Caco-2 (cell line): ENCODE results near the gene ACAD11. TPM values are rescaled to one million over a fixed set of nuclear protein-coding genes. Genes with fewer than 3 reads are reported as not detected.

Experiments
- BruUV-seq: library from RNA; stranded (reverse); fragments of 400-500 nt; replicated peaks from 2 replicates; lab custom pipeline; 2021; lab: Mats Ljungman, UMichigan
- CTCF ChIA-PET: fragments of 300-600 bp; sonication (Branson Sonifier 250); formaldehyde crosslinking; loops from one replicate; lab custom pipeline; 2022; ENCODE audit warnings: antibody characterized with exemption; lab: Charles Lee
- POLR2A ChIA-PET: fragments of 300-600 bp; sonication (Branson Sonifier 250); formaldehyde crosslinking; loops from one replicate; lab custom pipeline; 2022; ENCODE audit warnings: antibody characterized with exemption; lab: Charles Lee
- DNase-seq, 2 experiments: peaks; one replicate each; pipeline versions ENCODE4 v3.0.0 to v3.0.0-alpha.2; 2020 to 2022
- H3K27me3 ChIP-seq: replicated peaks from 2 replicates; pipeline ENCODE4 v1.6.0; 2011; ENCODE audit warnings: low read length; ENCODE audit not compliant: control insufficient read depth, insufficient read depth
- H3K36me3 ChIP-seq: 2 replicates; pipeline ENCODE4 v1.5.1; 2011; ENCODE audit warnings: low read length; ENCODE audit not compliant: control insufficient read depth, insufficient read depth
- H3K4me1 ChIP-seq: fragments of 250-450 bp; sonication (Bioruptor Pico); 2 replicates; pipeline ENCODE4 v1.5.1; 2020; ENCODE audit warnings: mild to moderate bottlenecking
- H3K4me3 ChIP-seq: 2 replicates; pipeline ENCODE4 v1.5.1; 2011; ENCODE audit warnings: low read depth, mild to moderate bottlenecking, control low read depth, low read length
- H3K9me3 ChIP-seq: fragments of 250-450 bp; sonication (Bioruptor Pico); 2 replicates; pipeline ENCODE4 v1.5.1; 2020; ENCODE audit warnings: mild to moderate bottlenecking, moderate library complexity
- H3K27ac Mint-ChIP-seq: one replicate; pipeline ENCODE4 v1.8.0; 2022; ENCODE audit warnings: mixed read lengths; ENCODE audit not compliant: unreplicated experiment
- H3K27me3 Mint-ChIP-seq: one replicate; pipeline ENCODE4 v1.8.0; 2022; ENCODE audit warnings: mixed read lengths; ENCODE audit not compliant: insufficient read depth, unreplicated experiment
- H3K36me3 Mint-ChIP-seq: one replicate; pipeline ENCODE4 v1.8.0; 2022; ENCODE audit warnings: mild to moderate bottlenecking, mixed read lengths; ENCODE audit not compliant: insufficient read depth, unreplicated experiment
- H3K4me1 Mint-ChIP-seq: one replicate; pipeline ENCODE4 v1.8.0; 2022; ENCODE audit warnings: low read depth, mixed read lengths; ENCODE audit not compliant: unreplicated experiment
- H3K4me3 Mint-ChIP-seq: one replicate; pipeline ENCODE4 v1.8.0; 2022; ENCODE audit warnings: mild to moderate bottlenecking, moderate library complexity, mixed read lengths; ENCODE audit not compliant: unreplicated experiment
- H3K9me3 Mint-ChIP-seq: one replicate; pipeline ENCODE4 v1.8.0; 2022; ENCODE audit warnings: mixed read lengths; ENCODE audit not compliant: unreplicated experiment
- intact Hi-C: fragments of 100-400 bp; cut with micrococcal nuclease; formaldehyde crosslinking; loops from one replicate; pipeline ENCODE4 v1.10.0; 2022; ENCODE audit not compliant: unreplicated experiment
- total RNA-seq: library from RNA; stranded (reverse); gene quantifications from 2 replicates; pipeline ENCODE4 v1.2.3, GENCODE V29; 2022
- TF ChIP-seq, protein P1 (sequence below), 2 experiments: fragments of 200-600 bp in 1 of 2; IDR thresholded peaks; 1 replicate in 1 of 2; 2 replicates in 1 of 2; pipeline versions ENCODE4 v1.5.1 to v1.8.0; 2011 to 2022; ENCODE audit warnings: antibody characterized with exemption in 1 of 2, control low read depth in 1 of 2, inconsistent platforms in 1 of 2, low read depth in 1 of 2, low read length in 1 of 2, mild to moderate bottlenecking in 1 of 2, moderate library complexity in 1 of 2; ENCODE audit not compliant: insufficient read depth in 1 of 2, severe bottlenecking in 1 of 2, unreplicated experiment in 1 of 2

The ACAD11 gene
- total RNA-seq, 1 experiment from 2014 or later = 33.0 TPM

GRCh38 chr3:132537297-132537696 is 122.3 kb downstream of the ACAD11 start:
- Mint-ChIP-seq H3K36me3 (peaks cover 7% of the 10 kb centered on the region), H3K9me3 (no peaks in the 10 kb centered on the region), H3K27ac (no peak overlapping the region), H3K4me3 (no peak overlapping the region), H3K27me3 (no peaks in the 10 kb centered on the region), H3K4me1 (peaks cover under 1% of the 10 kb centered on the region)
- DNase-seq = no peak
- TF ChIP-seq, protein P1, sequence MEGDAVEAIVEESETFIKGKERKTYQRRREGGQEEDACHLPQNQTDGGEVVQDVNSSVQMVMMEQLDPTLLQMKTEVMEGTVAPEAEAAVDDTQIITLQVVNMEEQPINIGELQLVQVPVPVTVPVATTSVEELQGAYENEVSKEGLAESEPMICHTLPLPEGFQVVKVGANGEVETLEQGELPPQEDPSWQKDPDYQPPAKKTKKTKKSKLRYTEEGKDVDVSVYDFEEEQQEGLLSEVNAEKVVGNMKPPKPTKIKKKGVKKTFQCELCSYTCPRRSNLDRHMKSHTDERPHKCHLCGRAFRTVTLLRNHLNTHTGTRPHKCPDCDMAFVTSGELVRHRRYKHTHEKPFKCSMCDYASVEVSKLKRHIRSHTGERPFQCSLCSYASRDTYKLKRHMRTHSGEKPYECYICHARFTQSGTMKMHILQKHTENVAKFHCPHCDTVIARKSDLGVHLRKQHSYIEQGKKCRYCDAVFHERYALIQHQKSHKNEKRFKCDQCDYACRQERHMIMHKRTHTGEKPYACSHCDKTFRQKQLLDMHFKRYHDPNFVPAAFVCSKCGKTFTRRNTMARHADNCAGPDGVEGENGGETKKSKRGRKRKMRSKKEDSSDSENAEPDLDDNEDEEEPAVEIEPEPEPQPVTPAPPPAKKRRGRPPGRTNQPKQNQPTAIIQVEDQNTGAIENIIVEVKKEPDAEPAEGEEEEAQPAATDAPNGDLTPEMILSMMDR (IDR thresholded peaks at IDR 0.05; ENCODE audit: insufficient read depth in 1 of 2, low read depth in 1 of 2, low read length in 1 of 2, severe bottlenecking in 1 of 2, unreplicated experiment in 1 of 2) = no peak
- no peaks in the 10 kb centered on the region; the same call in 1 of the 2 replicates for H3K36me3 ChIP-seq
- intact Hi-C loops = loop anchor here (10.0 kb wide), 1 partner anchor 848 kb away; no protein-coding TSS in a partner anchor
- CTCF ChIA-PET = no interaction called here
- H3K4me1 ChIP-seq = no peaks in the 10 kb centered on the region; the same call in 1 of the 2 replicates
- no peaks in the 10 kb centered on the region for H3K27me3 ChIP-seq
- H3K9me3 ChIP-seq = no peaks in the 10 kb centered on the region
- H3K4me3 ChIP-seq = no peak overlapping the region
- no TSS peak for BruUV-seq
- POLR2A ChIA-PET = no interaction called here

DNA sequence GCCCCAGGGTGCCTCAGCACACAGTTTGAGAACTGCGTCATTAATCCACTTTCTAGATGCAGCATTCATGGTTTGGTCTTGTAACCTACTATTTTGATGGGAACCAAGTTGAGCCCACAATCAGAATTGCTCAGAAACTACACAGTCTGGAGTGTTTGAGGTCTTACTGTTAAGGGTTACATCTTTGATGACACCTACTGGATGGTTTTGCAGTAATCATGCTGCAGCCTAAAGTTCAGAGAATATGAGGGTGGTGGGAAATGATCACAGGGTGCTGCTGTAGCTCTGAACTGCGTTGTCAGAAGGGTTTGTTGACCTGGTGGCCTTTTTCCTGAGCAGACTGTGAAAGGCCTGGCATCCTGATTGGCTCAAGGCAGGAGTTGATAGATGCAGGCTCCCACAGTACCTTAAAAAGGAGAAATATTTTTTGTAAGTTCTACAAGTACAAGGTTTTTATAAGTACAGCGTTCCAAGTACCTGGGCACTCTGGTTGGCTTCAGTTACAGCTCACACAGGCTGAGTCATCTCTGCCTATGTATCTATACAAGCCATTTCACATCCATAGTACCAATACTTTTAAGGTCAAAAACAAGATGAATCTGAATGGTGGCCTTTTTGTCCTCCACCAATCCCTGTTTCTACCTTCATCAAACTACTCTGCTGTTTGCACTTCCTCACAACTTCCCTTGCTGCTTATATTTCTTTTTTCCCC is 123.0 kb downstream of the ACAD11 start:
- Histone ChIP-seq H3K4me1 (no peaks in the 10 kb centered on the region), H3K9me3 (no peaks in the 10 kb centered on the region), H3K4me3 (no peak overlapping the region), H3K27me3 (no peaks in the 10 kb centered on the region), H3K36me3 (no peaks in the 10 kb centered on the region; the same call in 1 of the 2 replicates)
- DNase-seq = no peak
- Mint-ChIP-seq H3K27me3 (no peaks in the 10 kb centered on the region), H3K4me1 (no peaks in the 10 kb centered on the region), H3K4me3 (no peak overlapping the region), H3K27ac (no peak overlapping the region), H3K9me3 (no peaks in the 10 kb centered on the region), H3K36me3 (peaks cover 7% of the 10 kb centered on the region)
- ChIA-PET POLR2A (no interaction called here), CTCF (interaction anchor here (0.8 to 1.0 kb wide), 3 partner anchors 9 to 106 kb away, joined by 3 to 14 read pairs (median 3); no protein-coding TSS in a partner anchor)
- intact Hi-C loops = loop anchor here (1.0 to 10.0 kb wide), 2 partner anchors 106 to 848 kb away; no protein-coding TSS in a partner anchor
- no TSS peak for BruUV-seq
- TF ChIP-seq, protein P1 (IDR thresholded peaks at IDR 0.05; ENCODE audit: insufficient read depth in 1 of 2, low read depth in 1 of 2, low read length in 1 of 2, severe bottlenecking in 1 of 2, unreplicated experiment in 1 of 2) = no peak

- TF ChIP-seq, protein P1 (IDR thresholded peaks at IDR 0.05; ENCODE audit: insufficient read depth in 1 of 2, low read depth in 1 of 2, low read length in 1 of 2, severe bottlenecking in 1 of 2, unreplicated experiment in 1 of 2) = peak; percentile 59 to 63
Measured at GRCh38 chr3:132535575-132536441, 123.8 kb downstream of the ACAD11 start.

More at GRCh38 chr3:132535575-132536441, 123.8 kb downstream of the ACAD11 start:
- BruUV-seq = no TSS peak
- Mint-ChIP-seq H3K4me3 (no peak overlapping the region), H3K9me3 (no peaks in the 10 kb centered on the region), H3K27ac (no peak overlapping the region), H3K4me1 (no peaks in the 10 kb centered on the region), H3K27me3 (no peaks in the 10 kb centered on the region), H3K36me3 (peaks cover 12% of the 10 kb centered on the region)
- Histone ChIP-seq H3K4me1 (no peaks in the 10 kb centered on the region), H3K4me3 (no peak overlapping the region), H3K27me3 (no peaks in the 10 kb centered on the region), H3K36me3 (no peaks in the 10 kb centered on the region), H3K9me3 (no peaks in the 10 kb centered on the region)
- ChIA-PET CTCF (interaction anchor here (0.8 to 1.0 kb wide), 3 partner anchors 8 to 107 kb away, joined by 3 to 14 read pairs (median 3); no protein-coding TSS in a partner anchor), POLR2A (no interaction called here)
- DNase-seq = peak; percentile 56 to 57
- intact Hi-C loops = loop anchor here (1.0 to 10.0 kb wide), 2 partner anchors 106 to 849 kb away; no protein-coding TSS in a partner anchor
